ENCODE measurements around the gene CNPY3.
"Not testable (repeated sequence)": the region's sequence is repeated elsewhere in the genome, so short reads cannot be mapped to it uniquely, and the experiment has no call there.

CNPY3 gene

GRCh38 chr6:42928986-42929820 lies at the start of gene CNPY3:
TSS of gene CNPY3 (plus strand) at chr6:42929480. CDS start at chr6:42929571, 91 bp downstream.
- DNase-seq, result peak; percentile 96

DNA sequence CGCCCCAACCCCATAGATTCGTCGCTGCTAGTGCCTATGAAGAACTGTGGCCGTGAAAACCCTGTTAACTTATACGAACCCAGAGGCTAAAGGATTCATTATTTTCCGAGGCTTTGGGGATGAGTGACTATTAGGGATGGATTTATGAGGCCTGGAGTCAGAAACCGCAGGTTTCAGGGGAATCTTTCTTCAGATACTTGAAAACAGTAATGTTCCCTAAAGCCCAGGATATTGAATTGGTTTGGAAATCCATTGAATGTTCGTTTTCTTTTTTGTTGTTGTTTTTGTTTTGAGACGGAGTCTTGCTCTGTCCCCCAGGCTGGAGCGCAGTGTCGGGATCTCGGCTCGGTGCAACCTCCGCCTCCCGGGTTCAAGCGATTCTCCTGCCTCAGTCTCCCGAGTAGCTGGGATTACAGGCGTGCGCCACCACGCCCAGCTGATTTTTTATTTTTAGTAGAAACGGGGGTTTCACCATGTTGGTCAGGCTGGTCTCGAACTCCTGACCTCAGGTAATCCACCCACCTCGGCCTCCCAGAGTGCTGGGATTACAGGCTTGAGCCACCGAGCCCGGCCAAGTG lies 49.0 kb upstream of the CNPY3 start:
- DNase-seq, result not testable (repeated sequence)

- not testable (repeated sequence) for DNase-seq
Observed at GRCh38 chr6:42880871-42881270, 48.4 kb upstream of the CNPY3 start.

DNA sequence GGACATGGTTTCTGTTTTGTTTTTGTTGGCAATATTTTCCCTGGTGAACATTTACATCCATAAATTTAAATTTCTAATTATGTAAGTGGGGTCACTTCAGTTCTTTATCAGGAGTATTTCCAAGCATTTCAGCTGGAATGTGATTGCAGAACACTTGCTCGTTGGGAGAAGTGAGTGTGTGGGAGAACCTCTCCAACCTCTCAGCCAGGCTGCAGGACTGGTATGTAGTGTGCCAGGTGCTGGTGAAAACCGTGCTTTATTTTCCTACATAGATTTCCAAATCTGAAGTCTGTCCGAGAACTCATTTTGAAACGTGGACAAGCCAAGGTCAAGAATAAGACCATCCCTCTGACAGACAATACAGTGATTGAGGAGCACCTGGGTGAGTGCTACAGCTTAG lies 43.6 kb upstream of the CNPY3 start:
- DNase-seq, result no peak

DNA sequence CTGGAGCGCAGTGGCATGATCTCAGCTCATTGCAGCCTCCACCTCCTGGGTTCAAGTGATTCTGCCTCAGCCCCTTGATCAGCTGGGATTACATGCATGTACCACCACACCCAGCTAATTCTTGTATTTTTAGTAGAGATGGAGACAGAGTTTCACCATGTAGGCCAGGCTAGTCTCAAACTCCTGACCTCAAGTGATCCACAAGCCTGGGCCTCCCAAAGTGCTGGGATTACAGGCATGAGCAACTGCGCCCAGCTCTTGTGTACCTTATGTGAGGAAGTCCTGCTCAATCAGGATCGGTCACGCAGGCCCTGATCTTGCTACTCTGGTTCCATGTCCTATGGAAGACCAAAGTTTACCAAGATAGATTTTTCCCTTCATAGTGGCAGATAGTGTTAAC lies 41.1 kb upstream of the CNPY3 start:
- DNase-seq, result not testable (repeated sequence)

- no peak for DNase-seq
Observed at GRCh38 chr6:42889815-42890214, 39.5 kb upstream of the CNPY3 start.

DNA sequence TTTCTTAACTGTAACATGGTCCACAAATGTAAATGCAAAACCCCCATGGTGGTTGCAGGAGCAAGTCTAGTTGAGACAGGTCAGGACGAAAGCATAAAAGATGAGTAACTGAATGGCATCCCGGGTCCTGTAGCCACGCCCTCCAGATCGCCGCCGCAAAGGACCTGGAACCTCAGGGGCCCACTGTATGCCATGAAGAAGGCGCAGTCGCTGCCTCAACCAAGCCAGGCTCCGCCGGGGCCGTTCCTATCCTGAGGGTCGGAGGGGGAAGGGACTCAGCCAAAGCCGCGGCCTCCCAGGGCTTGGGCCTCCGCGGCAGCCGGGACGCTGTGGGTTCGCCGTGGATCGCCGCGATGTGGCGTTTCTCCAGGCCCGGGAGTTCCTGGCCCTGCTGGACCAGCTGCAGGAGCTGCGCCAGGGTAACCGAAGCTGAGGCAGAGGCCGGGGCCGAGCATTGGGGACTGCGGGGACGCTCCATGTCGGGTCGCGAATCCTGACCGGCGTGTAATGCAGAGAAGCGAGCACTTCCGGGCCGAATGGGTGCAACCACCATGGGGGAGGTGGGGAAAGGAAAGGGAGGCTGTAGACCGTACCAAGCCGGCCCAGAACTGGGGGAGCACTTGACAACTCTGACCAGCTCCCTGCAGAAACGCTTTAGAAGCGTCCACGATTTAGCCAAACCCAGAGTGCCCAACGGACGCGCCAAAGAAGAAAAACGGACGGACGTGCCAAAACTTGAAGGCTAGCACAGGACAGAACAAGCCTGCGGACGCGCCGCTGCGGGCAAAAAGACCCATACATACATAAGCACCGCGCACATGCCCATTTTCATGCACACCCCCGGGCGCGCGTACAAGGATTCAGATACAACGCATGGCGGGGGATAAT lies 38.7 kb upstream of the CNPY3 start:
- DNase-seq, result peak; percentile 92

- DNase-seq, result no peak
Observed at GRCh38 chr6:42891199-42891722, 38.0 kb upstream of the CNPY3 start.

- DNase-seq, result not testable (repeated sequence)
Observed at GRCh38 chr6:42894041-42894828, 35.0 kb upstream of the CNPY3 start.

DNA sequence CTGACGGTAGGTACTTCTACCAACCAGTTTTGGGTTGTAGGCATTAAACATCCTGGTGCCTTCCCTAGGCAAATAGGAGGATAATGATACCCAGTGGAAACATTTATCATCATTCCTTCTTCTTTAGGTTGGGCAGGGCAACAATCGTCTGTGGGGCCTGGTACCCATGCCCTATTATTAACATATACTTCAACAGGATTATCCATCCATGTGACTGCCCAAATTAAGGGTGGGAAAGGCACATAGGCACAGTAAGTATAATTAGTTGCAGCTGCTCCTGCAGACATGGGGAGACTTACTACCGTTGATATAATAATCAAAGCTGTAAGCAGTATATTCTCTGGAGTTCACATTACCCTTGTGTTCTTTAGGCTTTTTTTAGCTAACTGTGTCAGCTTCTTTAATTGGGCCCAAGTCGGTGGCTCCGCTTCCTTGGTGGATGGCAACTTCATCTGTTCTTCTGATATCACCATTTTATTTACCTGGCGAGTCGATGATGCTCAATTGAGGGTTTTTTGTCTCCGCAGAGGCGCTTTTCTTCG lies 33.0 kb upstream of the CNPY3 start:
- DNase-seq, result no peak

DNA sequence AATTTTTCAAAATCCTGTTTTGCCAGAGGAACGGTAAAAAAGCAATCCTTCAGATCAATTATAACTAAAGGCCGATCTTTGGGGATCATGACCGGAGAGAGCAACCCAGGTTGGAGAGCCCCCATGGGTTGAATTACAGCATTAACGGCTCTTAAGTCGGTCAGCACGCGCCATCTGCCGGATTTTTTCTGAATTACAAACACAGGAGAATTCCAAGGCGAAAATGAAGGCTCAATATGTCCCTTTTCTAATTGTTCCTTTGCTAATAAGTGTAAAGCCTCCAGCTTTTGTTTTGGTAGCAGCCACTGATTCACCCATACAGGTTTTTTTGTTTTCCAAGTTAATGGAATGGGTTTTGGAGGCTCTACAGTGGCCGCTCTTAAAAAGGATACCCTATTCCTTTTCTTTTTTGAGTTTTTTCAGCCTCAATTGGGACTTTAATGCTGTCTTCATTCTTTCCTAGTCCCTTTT lies 30.4 kb upstream of the CNPY3 start:
- DNase-seq, result peak; percentile 60

DNA sequence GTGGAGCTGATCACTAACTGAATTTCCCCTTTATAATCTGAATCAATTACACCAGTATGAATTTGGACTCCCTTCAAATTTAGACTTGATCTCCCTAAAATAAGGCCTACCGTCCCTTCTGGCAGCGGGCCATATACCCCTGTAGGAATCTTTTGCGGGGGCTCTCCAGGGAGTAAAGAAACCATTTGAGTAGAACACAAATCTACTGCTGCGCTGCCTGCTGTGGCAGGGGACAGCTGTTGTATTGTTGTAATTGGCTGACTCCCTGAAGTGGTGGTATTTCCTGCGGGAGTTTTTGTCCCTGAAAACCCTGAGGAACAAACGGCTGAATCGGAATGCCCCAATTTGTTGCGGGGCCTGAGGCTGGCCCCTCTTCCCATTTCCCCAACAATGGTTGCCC lies 29.4 kb upstream of the CNPY3 start:
- no peak for DNase-seq

DNA sequence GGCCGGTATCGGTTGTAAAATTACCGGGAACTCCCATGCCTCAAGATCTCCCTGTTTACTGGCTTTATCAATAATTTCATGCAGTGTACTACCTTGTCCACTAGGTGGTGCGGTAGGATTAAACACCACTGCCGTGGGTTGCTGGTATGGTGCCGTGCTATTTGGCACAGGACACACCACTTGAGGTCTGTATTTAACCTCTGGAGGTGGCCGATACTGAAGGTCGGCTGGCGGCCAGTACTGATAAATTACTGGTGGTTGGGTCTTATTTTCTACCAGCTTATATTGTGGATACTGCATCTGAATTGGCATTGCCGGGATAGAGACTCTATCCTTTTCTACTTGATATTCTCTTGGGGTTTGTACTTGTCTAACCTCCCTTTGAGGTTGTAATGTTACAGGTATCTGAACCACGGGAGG lies 27.7 kb upstream of the CNPY3 start:
- DNase-seq, result peak; percentile 87

DNA sequence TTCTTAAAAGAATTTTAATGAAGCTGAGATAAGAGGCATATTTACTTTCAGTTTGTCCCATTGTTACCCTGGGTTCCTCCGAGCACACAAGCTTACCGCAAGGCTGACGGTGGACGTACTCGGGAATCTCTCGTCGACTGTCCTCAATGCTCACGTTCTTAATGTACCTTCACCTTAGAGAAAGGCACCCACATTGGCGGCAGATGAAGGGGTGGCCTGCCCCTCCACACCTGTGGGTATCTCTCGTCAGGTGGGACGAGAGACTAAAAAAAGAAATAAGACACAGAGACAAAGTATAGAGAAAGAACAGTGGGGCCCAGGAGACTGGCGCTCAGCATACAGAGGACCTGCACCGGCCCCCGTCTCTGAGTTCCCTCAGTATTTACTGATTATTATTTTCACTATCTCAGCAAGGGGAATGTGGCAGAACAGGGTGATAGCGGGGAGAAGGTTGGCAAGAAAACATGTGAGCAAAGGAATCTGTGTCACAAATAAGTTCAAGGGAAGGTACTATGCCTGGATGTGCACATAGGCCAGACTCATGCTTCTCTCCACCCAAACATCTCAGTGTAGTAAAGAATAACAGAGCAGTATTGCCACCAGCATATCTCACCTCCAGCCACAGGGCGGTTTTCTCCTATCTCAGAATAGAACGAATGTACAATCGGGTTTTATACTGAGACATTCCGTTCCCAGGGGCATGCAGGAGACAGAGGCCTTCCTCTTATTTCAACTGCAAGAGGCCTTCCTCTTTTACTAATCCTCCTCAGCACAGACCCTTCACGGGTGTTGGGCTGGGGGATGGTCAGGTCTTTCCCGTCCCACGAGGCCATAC lies 26.6 kb upstream of the CNPY3 start:
- DNase-seq, result not testable (repeated sequence)

DNA sequence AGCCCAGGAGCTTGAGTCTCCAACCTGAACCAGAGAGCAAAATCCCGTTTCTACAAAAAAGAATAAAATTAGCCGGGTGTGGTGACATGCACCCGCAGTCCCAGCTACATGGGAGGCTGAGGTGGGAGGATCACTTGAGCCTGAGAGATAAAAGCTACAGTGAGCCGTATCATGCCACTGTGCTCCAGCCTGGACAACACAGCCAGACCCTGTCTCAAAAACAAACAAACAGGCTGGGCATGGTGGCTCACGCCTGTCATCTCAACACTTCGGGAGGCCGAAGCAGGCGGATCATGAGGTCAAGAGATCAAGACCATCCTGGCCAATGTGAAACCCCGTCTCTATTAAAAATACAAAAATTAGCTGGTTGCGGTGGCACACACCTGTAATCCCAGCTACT lies 24.8 kb upstream of the CNPY3 start:
- no peak for DNase-seq

- no peak for DNase-seq
Observed at GRCh38 chr6:42907336-42907735, 21.9 kb upstream of the CNPY3 start.

DNA sequence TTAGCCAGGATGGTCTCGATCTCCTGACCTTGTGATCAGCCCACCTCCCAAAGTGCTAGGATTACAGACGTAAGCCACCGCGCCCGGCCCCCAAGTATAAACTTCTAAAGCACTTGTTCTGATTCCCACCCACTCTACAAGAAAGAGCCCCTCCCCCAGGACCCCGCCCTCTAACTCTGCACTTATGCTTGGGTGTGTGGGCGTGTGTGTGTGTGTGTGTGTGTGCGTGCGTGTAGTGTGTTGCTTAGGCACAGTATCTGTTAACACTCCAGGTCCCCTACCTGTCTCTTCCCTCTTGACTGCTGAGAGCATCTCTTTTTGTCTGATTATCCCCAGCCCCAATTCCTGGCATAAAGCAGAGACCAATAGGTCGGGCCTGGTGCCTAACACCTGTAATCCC lies 19.4 kb upstream of the CNPY3 start:
- no peak for DNase-seq

DNA sequence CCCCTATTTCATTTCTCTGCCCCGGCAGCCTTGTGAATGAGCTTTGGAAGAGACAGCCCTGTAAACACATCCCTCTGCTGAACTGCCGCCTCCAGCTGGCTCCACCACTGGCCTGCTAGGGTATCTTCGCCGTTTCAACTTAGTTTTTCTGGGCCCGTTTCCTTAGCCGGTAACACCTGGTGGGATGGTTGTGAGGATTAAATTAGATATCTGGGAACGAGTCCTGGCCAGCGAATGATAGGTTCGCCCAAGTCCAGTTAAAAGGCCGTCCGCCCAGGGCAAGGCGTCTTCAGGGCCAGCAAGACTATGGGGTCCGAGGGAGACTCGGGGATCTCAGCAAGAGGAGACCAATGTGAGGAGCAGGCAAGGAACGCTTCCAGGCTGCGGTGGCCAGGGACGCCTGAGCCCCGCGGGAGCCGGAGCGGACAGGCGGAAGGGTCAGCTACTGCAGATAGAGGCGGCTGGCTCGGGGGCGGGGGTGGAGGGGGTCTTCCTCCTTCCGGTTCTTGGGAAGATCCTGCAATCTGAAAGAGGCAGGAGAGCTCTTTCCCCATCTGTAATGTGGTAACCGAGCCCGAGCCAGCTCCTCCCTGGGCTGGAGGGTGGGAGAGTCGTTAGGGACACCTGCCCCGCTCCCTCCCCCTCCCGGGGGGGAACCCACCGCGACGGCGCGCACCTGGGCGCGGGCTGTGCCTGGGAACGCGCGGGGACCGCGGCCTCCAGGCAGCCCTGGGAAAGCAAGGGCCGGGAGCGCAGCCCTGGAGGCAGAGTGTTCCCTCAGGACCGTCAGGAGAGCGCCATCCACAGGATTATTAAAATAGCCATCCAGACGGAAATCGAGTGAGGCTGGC lies 17.9 kb upstream of the CNPY3 start:
- DNase-seq, result no peak

DNA sequence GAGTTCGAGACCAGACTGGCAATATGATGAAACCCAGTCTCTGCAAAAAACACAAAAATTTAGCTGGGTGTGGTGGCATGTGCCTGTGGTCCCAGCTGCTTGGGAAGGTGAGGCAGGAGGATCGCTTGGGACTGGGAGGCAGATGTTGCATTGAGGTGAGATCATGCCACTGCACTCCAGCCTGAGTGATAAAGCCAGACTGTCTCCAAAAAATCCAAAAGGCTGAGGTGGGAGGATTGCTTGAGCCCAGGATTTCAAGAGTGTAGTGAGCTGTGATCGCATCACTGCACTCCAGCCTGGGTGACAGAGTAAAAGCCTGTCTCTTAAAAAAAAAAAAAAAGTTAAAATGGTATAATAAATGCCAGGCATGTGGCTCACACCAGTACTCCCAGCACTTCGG lies 14.7 kb upstream of the CNPY3 start:
- DNase-seq, result no peak

- no peak for DNase-seq
Observed at GRCh38 chr6:42915732-42916131, 13.5 kb upstream of the CNPY3 start, which contains the start of gene PTCRA. TSS of gene PTCRA (plus strand) at chr6:42916053. CDS start at chr6:42916070, 17 bp downstream.
